ENCODE measurements around the gene KRTAP29-1.

KRTAP29-1 gene

GRCh38 chr17:41327411-41328120, 24.9 kb upstream of the KRTAP29-1 start:
- no peak for DNase-seq (ENCODE audit: low read depth)

DNA sequence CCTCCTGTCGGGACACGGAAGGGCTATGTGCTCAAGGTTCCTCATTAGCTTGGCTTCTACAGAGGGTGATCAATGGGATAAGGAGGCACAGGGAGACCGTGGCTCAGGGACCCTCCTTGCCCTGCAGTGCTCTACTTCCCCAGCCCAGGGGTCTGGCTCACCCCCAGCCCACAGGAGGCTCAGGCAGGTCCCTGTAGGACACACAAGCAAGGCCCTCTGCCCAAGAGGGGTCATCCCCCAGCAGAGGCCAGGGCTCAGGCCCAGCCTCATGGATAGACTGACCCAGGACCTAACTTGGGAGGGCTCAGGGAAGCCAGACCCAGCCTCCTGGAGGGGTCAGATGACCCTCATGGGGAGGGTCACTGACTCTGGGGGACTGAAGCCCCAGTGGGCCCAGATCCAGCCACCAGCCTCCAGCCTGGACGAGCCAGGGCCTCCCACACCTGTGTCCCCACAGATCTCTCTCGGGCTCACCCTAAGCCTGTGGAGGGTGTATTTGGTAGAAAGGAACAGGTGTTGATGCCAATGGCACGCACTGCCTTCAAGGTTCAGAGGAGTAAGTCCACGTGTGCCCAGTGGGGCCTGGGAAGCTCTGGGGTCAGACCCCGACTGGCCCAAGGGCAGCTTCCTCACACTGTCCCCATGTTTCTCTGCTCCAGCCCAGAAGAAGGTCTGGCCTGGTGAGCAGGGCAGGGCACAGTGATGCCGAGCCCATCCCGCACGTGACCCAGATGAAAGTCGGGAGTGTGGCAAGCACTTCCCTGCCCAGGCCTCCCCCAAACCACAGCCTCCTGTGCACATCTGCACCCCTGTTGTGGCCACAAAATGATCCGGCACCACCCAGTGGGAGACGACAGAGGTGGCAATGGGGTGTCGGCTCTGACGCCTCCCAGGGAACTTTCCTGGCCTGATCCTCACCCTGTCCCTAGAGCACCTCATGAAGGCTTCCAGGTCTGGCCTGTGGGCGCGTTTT, 23.8 kb upstream of the KRTAP29-1 start:
- no peak for DNase-seq (ENCODE audit: low read depth)

GRCh38 chr17:41325611-41326010, 23.0 kb upstream of the KRTAP29-1 start:
- DNase-seq (ENCODE audit: low read depth), result no peak

DNA sequence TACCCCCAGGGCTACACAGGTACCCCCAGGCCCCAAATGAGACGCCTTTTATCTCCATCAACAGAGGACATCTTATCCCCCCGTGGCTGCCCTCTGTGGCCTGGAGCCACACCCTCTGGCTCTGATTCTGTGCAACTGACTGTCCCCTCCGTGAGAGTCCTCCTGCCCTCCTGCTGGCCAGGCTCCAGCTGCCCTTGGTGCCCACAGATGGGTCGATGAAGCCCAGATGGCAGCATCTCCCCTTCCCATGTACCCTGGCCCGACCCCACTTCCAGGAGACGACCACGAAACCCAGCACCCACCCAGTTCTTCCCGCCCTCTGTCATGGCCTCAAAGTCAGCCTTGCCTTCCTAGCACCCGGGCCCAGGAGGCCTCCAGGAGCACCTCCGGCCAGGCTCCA, 22.5 kb upstream of the KRTAP29-1 start:
- DNase-seq (ENCODE audit: low read depth), result no peak

DNA sequence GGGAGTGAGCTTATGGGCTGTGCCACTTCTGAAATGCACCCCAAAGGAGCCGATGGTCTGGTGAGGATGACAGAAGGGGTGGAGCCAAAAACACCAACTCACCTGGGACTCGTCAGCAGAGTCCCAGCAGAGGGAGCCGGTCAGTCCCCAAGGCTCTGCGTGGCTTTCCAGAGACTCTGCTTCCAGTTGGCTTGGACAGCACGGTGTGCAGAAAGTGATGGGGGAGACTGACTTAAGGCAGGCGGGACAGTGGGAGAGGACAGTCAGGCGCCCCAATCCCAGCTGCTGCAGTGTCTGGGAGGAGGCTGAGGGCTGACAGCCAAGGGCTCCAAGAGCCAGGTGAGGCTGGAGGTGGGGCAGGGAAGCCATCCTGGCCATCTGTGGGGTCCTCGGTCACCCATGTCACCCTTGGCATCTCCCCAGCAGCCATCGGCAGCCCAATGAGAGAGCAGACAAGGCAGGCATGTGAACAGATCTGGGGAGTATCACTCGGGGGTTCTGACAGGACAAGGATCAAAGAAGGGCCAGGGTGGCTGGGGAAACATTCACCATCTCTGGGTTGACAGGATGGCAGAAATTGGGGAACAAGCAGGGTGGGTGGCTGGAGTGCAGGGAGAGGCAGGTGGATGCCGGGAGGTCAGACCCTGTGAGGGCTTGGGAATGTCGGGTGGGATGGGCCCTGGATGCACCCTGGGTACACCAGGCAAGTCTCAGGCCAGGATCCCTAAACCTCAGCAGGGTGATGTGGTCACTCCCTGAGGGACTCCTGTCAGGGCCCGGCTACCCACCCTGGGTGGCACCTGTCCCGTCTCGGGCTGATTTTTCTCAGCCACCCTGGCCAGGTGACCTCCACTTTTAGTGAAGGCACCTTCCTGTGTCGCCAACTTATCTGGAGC, 21.8 kb upstream of the KRTAP29-1 start:
- DNase-seq (ENCODE audit: low read depth), result no peak

GRCh38 chr17:41322903-41323895, 20.5 kb upstream of the KRTAP29-1 start:
- no peak for DNase-seq (ENCODE audit: low read depth)

DNA sequence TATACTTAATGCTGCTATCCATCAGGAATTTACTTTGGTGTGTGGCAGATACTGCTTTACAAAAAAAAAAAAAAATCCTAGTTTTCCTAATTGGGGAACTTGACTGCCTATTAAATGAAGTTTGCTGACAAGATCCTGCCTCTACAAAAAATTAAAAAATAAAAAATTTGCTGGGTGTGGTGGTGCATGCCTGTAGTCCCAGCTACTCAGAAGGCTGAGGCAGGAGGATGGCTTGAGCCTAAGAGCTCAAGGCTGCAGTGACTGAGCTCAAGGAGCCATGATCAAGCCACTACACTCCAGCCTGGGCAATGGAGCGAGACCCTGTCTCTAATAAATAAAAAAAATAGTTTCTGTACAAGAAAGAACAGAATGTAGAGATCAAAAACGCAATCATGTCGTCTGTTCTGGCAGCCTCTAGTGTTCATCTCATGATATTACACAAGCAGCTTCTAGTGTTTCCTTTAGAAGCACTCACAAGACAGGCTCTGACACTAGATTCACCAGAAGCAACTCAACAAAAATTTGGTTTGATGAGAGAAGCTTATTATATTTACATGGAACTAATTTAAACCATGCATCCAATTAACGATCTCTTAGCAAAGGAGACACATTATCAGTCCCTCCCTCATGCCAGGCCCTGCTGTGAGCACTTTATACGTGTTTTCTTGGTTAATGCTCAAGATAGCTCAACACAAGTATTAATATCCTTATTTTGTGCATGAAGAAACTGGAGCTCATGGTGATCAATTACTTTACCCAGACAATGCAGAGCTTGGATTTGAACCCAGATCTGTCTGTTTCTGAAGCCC, 19.6 kb upstream of the KRTAP29-1 start:
- DNase-seq (ENCODE audit: low read depth), result peak; percentile 30

DNA sequence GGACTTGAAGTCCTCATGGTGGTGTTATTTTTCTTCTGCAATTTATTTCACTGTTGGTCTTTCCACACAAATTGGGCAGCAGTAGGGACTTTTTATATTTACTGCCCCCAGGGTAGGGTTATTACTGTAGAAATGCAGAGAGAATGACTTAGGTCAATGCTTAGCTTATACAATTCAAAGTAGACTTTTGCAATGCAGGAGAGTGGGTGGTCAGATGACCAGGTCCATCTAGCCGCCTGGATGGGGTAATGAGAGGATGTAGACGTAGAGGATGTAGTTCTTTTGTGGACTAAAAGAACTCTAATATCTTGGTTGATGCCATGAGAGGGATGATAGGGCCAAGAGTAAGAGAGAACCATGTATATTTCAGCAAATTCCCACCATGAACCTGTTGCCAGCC, 15.6 kb upstream of the KRTAP29-1 start:
- no peak for DNase-seq (ENCODE audit: low read depth)

DNA sequence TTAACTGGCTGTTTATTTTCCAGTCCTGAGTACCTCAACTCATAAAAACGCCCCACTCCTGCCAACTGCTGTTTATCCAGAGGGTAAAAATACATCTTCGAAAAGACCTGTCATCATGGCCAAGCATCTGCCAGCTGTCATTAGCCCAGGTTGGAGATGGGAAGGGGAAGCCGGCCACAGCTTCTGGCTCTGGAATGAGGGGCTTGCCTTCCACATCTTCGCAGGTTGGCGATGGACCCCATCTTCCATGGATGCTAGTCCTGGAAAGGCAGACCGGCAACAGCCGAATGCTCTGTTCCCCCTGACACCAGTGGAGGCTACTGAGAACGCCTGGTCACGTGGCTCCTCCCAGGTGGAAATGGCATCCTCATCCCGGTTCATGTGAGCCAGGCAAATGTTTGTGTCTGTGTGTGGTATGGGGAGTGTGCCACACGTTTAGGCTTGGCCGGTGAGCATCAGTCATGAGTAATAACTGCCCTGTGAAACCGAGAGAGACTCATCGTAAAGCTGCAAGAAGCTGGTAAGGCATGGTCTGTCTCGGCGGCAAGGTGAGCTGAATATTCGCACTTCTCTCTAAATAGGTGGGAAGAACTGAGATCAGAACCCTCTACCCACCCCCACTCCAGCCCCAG, 13.3 kb upstream of the KRTAP29-1 start:
- DNase-seq (ENCODE audit: low read depth), result no peak

- DNase-seq (ENCODE audit: low read depth), result no peak
Observed at GRCh38 chr17:41315204-41315794, 12.6 kb upstream of the KRTAP29-1 start, which contains the start of gene KRTAP17-1. TSS of gene KRTAP17-1 (minus strand) at chr17:41315710. CDS start at chr17:41315650, 60 bp downstream.

DNA sequence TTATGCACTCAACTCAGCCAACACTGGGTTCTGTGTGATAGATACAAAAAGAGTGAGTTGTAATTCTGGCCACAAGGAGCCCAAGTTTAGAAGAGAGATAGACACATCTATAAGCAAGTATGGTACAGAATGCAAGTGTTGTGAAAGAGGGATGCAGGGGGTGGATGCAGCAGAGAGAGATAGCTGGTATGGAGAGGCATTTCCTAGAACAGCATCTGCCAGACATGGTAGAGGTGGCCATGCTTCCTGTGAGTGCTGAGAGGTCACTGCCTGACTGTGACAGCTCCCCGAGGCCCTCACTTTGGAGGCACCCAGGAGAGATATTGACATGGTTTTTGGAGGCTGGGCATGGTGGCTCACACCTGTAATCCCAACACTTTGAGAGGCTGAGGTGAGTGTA, 8.5 kb upstream of the KRTAP29-1 start:
- no peak for DNase-seq (ENCODE audit: low read depth)

DNA sequence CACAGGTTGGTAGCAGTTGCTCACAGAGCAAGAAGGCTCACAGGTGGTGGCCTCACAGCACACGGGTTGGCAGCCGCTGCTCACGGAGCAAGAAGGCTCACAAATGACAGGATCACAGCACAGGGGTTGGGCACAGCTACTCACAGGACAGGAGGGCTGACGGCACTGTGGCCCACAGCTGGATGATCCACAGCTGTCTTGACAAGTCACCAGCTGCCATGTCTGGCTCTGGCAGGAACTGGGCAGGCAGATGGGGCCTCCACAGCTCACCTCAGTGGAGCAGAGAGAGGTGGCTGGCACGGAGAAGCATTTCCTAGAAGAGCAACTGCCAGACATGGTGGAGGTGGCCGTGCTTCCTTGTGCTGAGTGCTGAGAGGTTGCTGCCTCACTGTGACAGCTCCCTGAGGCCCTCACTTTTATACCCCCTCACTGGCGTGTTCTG, 6.3 kb upstream of the KRTAP29-1 start, which contains the start of gene KRTAP16-1:
Gene KRTAP16-1 (minus strand): TSS at position 392 of the 442 bp plus-strand sequence. CDS start 56 bp downstream, at position 336.
- no peak for DNase-seq (ENCODE audit: low read depth)

DNA sequence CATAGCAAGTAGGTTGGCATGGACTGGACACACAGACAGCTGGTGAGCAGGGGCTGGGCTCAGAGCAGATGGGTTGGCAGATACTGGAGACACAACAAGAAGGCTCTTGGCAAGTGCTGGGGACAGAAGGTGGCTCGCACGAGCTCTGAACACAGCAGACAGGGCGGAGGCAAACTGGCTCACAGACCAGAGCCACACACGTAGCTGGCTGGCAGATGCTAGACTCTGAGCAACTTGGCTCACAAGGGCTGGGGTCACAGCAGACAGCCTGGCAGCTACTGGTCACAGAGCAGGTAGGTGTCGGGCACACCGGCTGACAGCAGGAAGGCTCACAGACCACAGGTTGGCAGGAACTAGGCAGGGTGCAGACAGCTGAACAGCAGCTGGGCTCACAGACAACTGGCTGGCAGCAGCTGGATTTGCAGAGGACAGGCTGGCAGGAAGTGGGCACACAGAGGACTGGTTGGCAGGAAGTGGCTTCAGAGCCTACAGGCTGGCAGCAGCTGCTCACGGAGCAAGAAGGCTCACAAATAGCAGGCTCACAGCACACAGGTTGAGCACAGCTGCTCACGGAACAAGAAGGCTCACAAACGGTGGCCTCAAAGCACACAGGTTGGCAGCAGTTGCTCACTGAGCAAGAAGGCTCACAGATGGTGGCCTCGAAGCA, 5.7 kb upstream of the KRTAP29-1 start:
- DNase-seq (ENCODE audit: low read depth), result no peak

DNA sequence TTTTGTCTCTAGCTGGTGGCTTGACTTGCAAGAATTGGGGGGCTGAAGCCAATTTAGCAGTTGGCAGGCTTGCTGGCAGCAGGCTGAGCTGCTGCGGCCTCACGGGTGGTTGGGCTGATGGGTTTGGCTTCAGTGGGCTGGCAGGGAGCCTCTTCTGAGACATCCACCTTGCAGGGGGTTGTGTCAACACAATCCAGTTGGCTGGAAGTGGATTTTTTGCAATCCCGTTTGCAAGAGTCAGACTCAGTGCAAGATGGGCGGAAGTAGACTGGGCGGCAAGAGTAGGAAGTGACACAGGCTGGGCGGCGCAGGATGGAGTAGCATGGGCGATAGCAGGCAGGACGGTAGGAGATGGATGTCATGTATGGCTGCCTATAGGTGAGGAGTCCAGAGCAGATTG, 5.0 kb upstream of the KRTAP29-1 start:
- no peak for DNase-seq (ENCODE audit: low read depth)

GRCh38 chr17:41304091-41304490, 1.4 kb upstream of the KRTAP29-1 start:
- DNase-seq (ENCODE audit: low read depth), result no peak

GRCh38 chr17:41302981-41303380, 330 bp upstream of the KRTAP29-1 start:
- DNase-seq (ENCODE audit: low read depth), result no peak

DNA sequence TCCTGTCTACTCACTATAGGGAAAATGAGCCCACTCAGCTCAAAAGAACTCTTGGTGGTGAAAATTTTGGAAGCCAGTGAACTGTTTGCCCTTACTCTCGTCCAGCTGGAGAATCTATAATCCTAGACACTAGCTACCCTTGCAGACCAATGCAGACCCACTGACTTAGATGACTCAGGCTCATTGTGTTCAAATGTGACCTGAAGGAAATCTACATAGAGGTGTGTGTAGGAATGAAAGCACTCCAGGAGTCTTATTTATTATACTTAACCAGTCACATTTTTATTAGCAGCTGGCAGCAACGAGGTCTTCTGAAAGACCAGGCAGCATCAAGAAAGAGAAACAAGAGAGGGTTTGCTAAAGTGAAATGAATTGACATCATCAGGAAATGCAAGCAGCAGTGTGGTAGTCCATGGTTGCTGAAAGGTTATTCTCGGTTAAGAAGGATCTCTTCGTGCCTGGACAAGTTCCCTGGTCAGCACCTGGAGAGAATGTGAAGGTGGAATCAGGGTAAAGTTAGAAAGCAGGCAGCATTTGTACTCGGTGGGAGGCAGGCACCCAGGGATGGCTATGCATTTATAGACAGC, 1.4 kb downstream of the KRTAP29-1 start:
- no peak for DNase-seq (ENCODE audit: low read depth)
